Ectodermal cell (in vitro differentiated cells): ENCODE results near the gene SLC13A2.

ENCODE experiments used
- H3K27ac ChIP-seq: 2 replicates; pipeline ENCODE4 v1.7.0; 2013; ENCODE audit warnings: mild to moderate bottlenecking, low read depth, low read length; ENCODE audit not compliant: insufficient read depth, poor library complexity, severe bottlenecking
- H3K27me3 ChIP-seq: 2 replicates; pipeline ENCODE4 v1.7.0; 2013; ENCODE audit warnings: mild to moderate bottlenecking, low read length; ENCODE audit not compliant: insufficient read depth, control insufficient read depth, poor library complexity, severe bottlenecking
- H3K36me3 ChIP-seq: one replicate; pipeline ENCODE4 v1.7.0; 2013; ENCODE audit warnings: low read length; ENCODE audit not compliant: control insufficient read depth, insufficient read depth
- H3K4me1 ChIP-seq: one replicate; pipeline ENCODE4 v1.7.0; 2013; ENCODE audit warnings: low read length; ENCODE audit not compliant: control insufficient read depth, insufficient read depth
- H3K4me3 ChIP-seq: 2 replicates; pipeline ENCODE4 v1.7.0; 2013; ENCODE audit warnings: low read depth, low read length, control low read depth; ENCODE audit not compliant: insufficient read depth
- H3K9me3 ChIP-seq: 2 replicates; pipeline ENCODE4 v1.7.0; 2013; ENCODE audit warnings: mild to moderate bottlenecking, low read length, moderate library complexity; ENCODE audit not compliant: control insufficient read depth
- WGBS, 2 experiments: methylation state at CpG; one replicate each; pipeline ENCODE4 v1.1.7; 2013; ENCODE audit warnings: missing lambda C conversion rate in 2 of 2; 5-methylcytosine and 5-hydroxymethylcytosine counted together

Gene SLC13A2

GRCh38 chr17:28491860-28492259, 18.4 kb downstream of the SLC13A2 start:
- Histone ChIP-seq H3K4me3 (no peak overlapping the region), H3K27ac (no peak overlapping the region), H3K27me3 (no peaks in the 10 kb centered on the region), H3K36me3 (no peaks in the 10 kb centered on the region), H3K9me3 (no peaks in the 10 kb centered on the region), H3K4me1 (no peaks in the 10 kb centered on the region)
- 92 to 96% methylated on average over 3 of the region's 3 CpGs for WGBS, 2 experiments

GRCh38 chr17:28492352-28493310, 19.2 kb downstream of the SLC13A2 start:
- Histone ChIP-seq H3K27me3 (no peaks in the 10 kb centered on the region), H3K4me3 (no peak overlapping the region), H3K9me3 (no peaks in the 10 kb centered on the region), H3K4me1 (no peaks in the 10 kb centered on the region), H3K27ac (no peak overlapping the region), H3K36me3 (no peaks in the 10 kb centered on the region)
- WGBS, 2 experiments: 81 to 89% methylated on average over 4 of the region's 4 CpGs

GRCh38 chr17:28493460-28493859, 20.0 kb downstream of the SLC13A2 start:
- H3K4me3 ChIP-seq: no peak overlapping the region
- no peaks in the 10 kb centered on the region for H3K9me3 ChIP-seq
- 80 to 86% methylated on average over 9 of the region's 9 CpGs for WGBS, 2 experiments
- H3K4me1 ChIP-seq: no peaks in the 10 kb centered on the region
- H3K27me3 ChIP-seq: no peaks in the 10 kb centered on the region
- H3K27ac ChIP-seq: no peak overlapping the region
- no peaks in the 10 kb centered on the region for H3K36me3 ChIP-seq

GRCh38 chr17:28494445-28495188, 21.2 kb downstream of the SLC13A2 start:
- Histone ChIP-seq H3K27ac (no peak overlapping the region), H3K9me3 (no peaks in the 10 kb centered on the region), H3K36me3 (no peaks in the 10 kb centered on the region), H3K27me3 (no peaks in the 10 kb centered on the region), H3K4me1 (no peaks in the 10 kb centered on the region), H3K4me3 (no peak overlapping the region)
- WGBS, 2 experiments: 54 to 57% methylated on average over 15 of the region's 15 CpGs

GRCh38 chr17:28495635-28496034, 22.2 kb downstream of the SLC13A2 start:
- Histone ChIP-seq H3K27ac (no peak overlapping the region), H3K4me3 (no peak overlapping the region), H3K9me3 (no peaks in the 10 kb centered on the region), H3K36me3 (no peaks in the 10 kb centered on the region), H3K27me3 (no peaks in the 10 kb centered on the region), H3K4me1 (no peaks in the 10 kb centered on the region)
- 87 to 89% methylated on average over 8 of the region's 8 CpGs for WGBS, 2 experiments

GRCh38 chr17:28497931-28498330, 24.5 kb downstream of the SLC13A2 start:
- H3K27ac ChIP-seq: no peak overlapping the region
- H3K27me3 ChIP-seq: no peaks in the 10 kb centered on the region
- no peak overlapping the region for H3K4me3 ChIP-seq
- no peaks in the 10 kb centered on the region for H3K9me3 ChIP-seq
- 61 to 69% methylated on average over 7 to 8 of the region's 9 CpGs for WGBS, 2 experiments
- H3K4me1 ChIP-seq: peaks cover 7% of the 10 kb centered on the region
- H3K36me3 ChIP-seq: no peaks in the 10 kb centered on the region

GRCh38 chr17:28498652-28499363, 25.4 kb downstream of the SLC13A2 start:
- 84% methylated on average over 12 of the region's 12 CpGs for WGBS, 2 experiments
- Histone ChIP-seq H3K9me3 (no peaks in the 10 kb centered on the region), H3K4me1 (peaks cover 7% of the 10 kb centered on the region), H3K4me3 (no peak overlapping the region), H3K27ac (no peak overlapping the region), H3K36me3 (no peaks in the 10 kb centered on the region), H3K27me3 (no peaks in the 10 kb centered on the region)

- H3K27ac ChIP-seq: no peak overlapping the region
- H3K4me1 ChIP-seq: peaks cover 7% of the 10 kb centered on the region
- no peaks in the 10 kb centered on the region for H3K9me3 ChIP-seq
- H3K4me3 ChIP-seq: no peak overlapping the region
- no peaks in the 10 kb centered on the region for H3K36me3 ChIP-seq
- H3K27me3 ChIP-seq: no peaks in the 10 kb centered on the region
- 91 to 94% methylated on average over 9 of the region's 9 CpGs for WGBS, 2 experiments
Observed at GRCh38 chr17:28499364-28499664, 25.9 kb downstream of the SLC13A2 start.

- H3K9me3 ChIP-seq: no peaks in the 10 kb centered on the region
- no peaks in the 10 kb centered on the region for H3K36me3 ChIP-seq
- H3K27ac ChIP-seq: no peak overlapping the region
- 83 to 88% methylated on average over 9 of the region's 9 CpGs for WGBS, 2 experiments
- H3K27me3 ChIP-seq: no peaks in the 10 kb centered on the region
- no peak overlapping the region for H3K4me3 ChIP-seq
- H3K4me1 ChIP-seq: peaks cover 7% of the 10 kb centered on the region
Observed at GRCh38 chr17:28499684-28500357, 26.4 kb downstream of the SLC13A2 start.
